ENCODE measurements around the gene LRRK1.

Gene LRRK1

GRCh38 chr15:101012326-101013200 is 93.4 kb downstream of the LRRK1 start:
- no peak overlapping the region for H2BK120ac ChIP-seq (ENCODE audit: low read depth, low read length)
- H3K4ac ChIP-seq (ENCODE audit: low read depth in 1 of 2, low read length in 2 of 2): no peak overlapping the region
- no peak overlapping the region for H3K23ac ChIP-seq (ENCODE audit: low read length in 2 of 2)
- H2BK12ac ChIP-seq (ENCODE audit: low read length in 2 of 2): no peak overlapping the region
- H3K14ac ChIP-seq (ENCODE audit: low read length in 2 of 2): no peak overlapping the region
- no peak overlapping the region for H3K4me2 ChIP-seq (ENCODE audit: low read length, poor library complexity, severe bottlenecking)
- DNase-seq: no peak
- H3K9ac ChIP-seq (ENCODE audit: low read length): no peak overlapping the region
- no peak overlapping the region for H2AK5ac ChIP-seq (ENCODE audit: low read length, severe bottlenecking)
- no peak overlapping the region for H3K4me3 ChIP-seq (ENCODE audit: insufficient read depth in 1 of 2, low read depth in 1 of 2, low read length in 2 of 2)
- no peak overlapping the region for H3K18ac ChIP-seq (ENCODE audit: low read depth in 1 of 2, low read length in 2 of 2)
- no peak overlapping the region for H2BK5ac ChIP-seq (ENCODE audit: low read depth, low read length, poor library complexity, severe bottlenecking)
- H2AFZ ChIP-seq (ENCODE audit: low read depth, low read length): no peak overlapping the region
- no peak overlapping the region for H4K8ac ChIP-seq (ENCODE audit: low read length)
- H3K79me1 ChIP-seq (replicated peaks; ENCODE audit: low read length, poor library complexity, severe bottlenecking): no peaks in the 10 kb centered on the region
- no peak overlapping the region for H2BK15ac ChIP-seq (ENCODE audit: low read depth, poor library complexity, severe bottlenecking)
- peaks cover 9% of the 10 kb centered on the region for H3K4me1 ChIP-seq (ENCODE audit: control insufficient read depth, insufficient read depth, low read depth, low read length)
- no peak overlapping the region for H4K91ac ChIP-seq (ENCODE audit: low read length)
- H3K27me3 ChIP-seq (ENCODE audit: control insufficient read depth in 1 of 2, insufficient read depth in 1 of 2, low read length in 2 of 2): no peaks in the 10 kb centered on the region
- 91% methylated on average over 19 of the region's 20 CpGs for WGBS
- peaks cover 0 to 71% of the 10 kb centered on the region in 2 experiments for H3K36me3 ChIP-seq (ENCODE audit: control insufficient read depth in 1 of 2, insufficient read depth in 2 of 2, low read depth in 1 of 2, low read length in 2 of 2)
- no peaks in the 10 kb centered on the region for H3K9me3 ChIP-seq (ENCODE audit: control insufficient read depth, low read length)
- no peak overlapping the region for H3K27ac ChIP-seq (ENCODE audit: low read length, poor library complexity, severe bottlenecking)

GRCh38 chr15:101013201-101013550 is 94.0 kb downstream of the LRRK1 start:
- no peak for DNase-seq
- H3K4me1 ChIP-seq (ENCODE audit: control insufficient read depth, insufficient read depth, low read depth, low read length): peaks cover 9% of the 10 kb centered on the region
- no peak overlapping the region for H2BK120ac ChIP-seq (ENCODE audit: low read depth, low read length)
- no peak overlapping the region for H3K23ac ChIP-seq (ENCODE audit: low read length in 2 of 2)
- H3K4ac ChIP-seq (ENCODE audit: low read depth in 1 of 2, low read length in 2 of 2): no peak overlapping the region
- no peak overlapping the region for H2BK15ac ChIP-seq (ENCODE audit: low read depth, poor library complexity, severe bottlenecking)
- no peak overlapping the region for H3K4me2 ChIP-seq (ENCODE audit: low read length, poor library complexity, severe bottlenecking)
- no peaks in the 10 kb centered on the region for H3K27me3 ChIP-seq (ENCODE audit: control insufficient read depth in 1 of 2, insufficient read depth in 1 of 2, low read length in 2 of 2)
- 93% methylated on average over 8 of the region's 10 CpGs for WGBS
- H4K8ac ChIP-seq (ENCODE audit: low read length): no peak overlapping the region
- no peak overlapping the region for H2BK12ac ChIP-seq (ENCODE audit: low read length in 2 of 2)
- peaks cover 0 to 73% of the 10 kb centered on the region in 2 experiments for H3K36me3 ChIP-seq (ENCODE audit: control insufficient read depth in 1 of 2, insufficient read depth in 2 of 2, low read depth in 1 of 2, low read length in 2 of 2)
- no peak overlapping the region for H3K27ac ChIP-seq (ENCODE audit: low read length, poor library complexity, severe bottlenecking)
- H3K79me1 ChIP-seq (replicated peaks; ENCODE audit: low read length, poor library complexity, severe bottlenecking): no peaks in the 10 kb centered on the region
- no peak overlapping the region for H2AK5ac ChIP-seq (ENCODE audit: low read length, severe bottlenecking)
- no peaks in the 10 kb centered on the region for H3K9me3 ChIP-seq (ENCODE audit: control insufficient read depth, low read length)
- H2BK5ac ChIP-seq (ENCODE audit: low read depth, low read length, poor library complexity, severe bottlenecking): no peak overlapping the region
- no peak overlapping the region for H3K4me3 ChIP-seq (ENCODE audit: insufficient read depth in 1 of 2, low read depth in 1 of 2, low read length in 2 of 2)
- H3K9ac ChIP-seq (ENCODE audit: low read length): no peak overlapping the region
- no peak overlapping the region for H4K91ac ChIP-seq (ENCODE audit: low read length)
- H3K18ac ChIP-seq (ENCODE audit: low read depth in 1 of 2, low read length in 2 of 2): no peak overlapping the region
- H2AFZ ChIP-seq (ENCODE audit: low read depth, low read length): no peak overlapping the region
- H3K14ac ChIP-seq (ENCODE audit: low read length in 2 of 2): no peak overlapping the region

GRCh38 chr15:101013769-101014675 is 94.9 kb downstream of the LRRK1 start:
- Histone ChIP-seq H3K23ac (ENCODE audit: low read length in 2 of 2) (peak overlapping the region in 1 of 2 experiments; percentile 32), H3K36me3 (ENCODE audit: control insufficient read depth in 1 of 2, insufficient read depth in 2 of 2, low read depth in 1 of 2, low read length in 2 of 2) (peaks cover 0 to 68% of the 10 kb centered on the region in 2 experiments), H3K14ac (ENCODE audit: low read length in 2 of 2) (no peak overlapping the region), H3K4me2 (ENCODE audit: low read length, poor library complexity, severe bottlenecking) (no peak overlapping the region), H3K4me1 (ENCODE audit: control insufficient read depth, insufficient read depth, low read depth, low read length) (peaks cover 3% of the 10 kb centered on the region), H3K27ac (ENCODE audit: low read length, poor library complexity, severe bottlenecking) (no peak overlapping the region), H4K91ac (ENCODE audit: low read length) (no peak overlapping the region), H2BK5ac (ENCODE audit: low read depth, low read length, poor library complexity, severe bottlenecking) (no peak overlapping the region), H2AK5ac (ENCODE audit: low read length, severe bottlenecking) (no peak overlapping the region), H3K4ac (ENCODE audit: low read depth in 1 of 2, low read length in 2 of 2) (no peak overlapping the region), H3K9me3 (ENCODE audit: control insufficient read depth, low read length) (no peaks in the 10 kb centered on the region), H3K18ac (ENCODE audit: low read depth in 1 of 2, low read length in 2 of 2) (no peak overlapping the region), H2BK15ac (ENCODE audit: low read depth, poor library complexity, severe bottlenecking) (no peak overlapping the region), H2BK120ac (ENCODE audit: low read depth, low read length) (no peak overlapping the region), H4K8ac (ENCODE audit: low read length) (no peak overlapping the region), H2AFZ (ENCODE audit: low read depth, low read length) (no peak overlapping the region), H3K4me3 (ENCODE audit: insufficient read depth in 1 of 2, low read depth in 1 of 2, low read length in 2 of 2) (peak overlapping the region in 1 of 2 experiments; percentile 15), H3K27me3 (ENCODE audit: control insufficient read depth in 1 of 2, insufficient read depth in 1 of 2, low read length in 2 of 2) (no peaks in the 10 kb centered on the region), H3K9ac (ENCODE audit: low read length) (no peak overlapping the region), H3K79me1 (replicated peaks; ENCODE audit: low read length, poor library complexity, severe bottlenecking) (no peaks in the 10 kb centered on the region), H2BK12ac (ENCODE audit: low read length in 2 of 2) (peak overlapping the region in 1 of 2 experiments; percentile 26)
- WGBS: 83% methylated on average over 21 of the region's 21 CpGs
- DNase-seq: no peak
